ENCODE results near the gene HYI. TPM values are rescaled to one million over a fixed set of nuclear protein-coding genes. Genes with fewer than 3 reads are reported as not detected.

Gene HYI
- polyA plus RNA-seq, 1 of the 3 experiments (the other 2 are of a cell fraction): 11.1 TPM

- Histone ChIP-seq H3K27ac (ENCODE audit: low read depth in 2 of 2, low read length in 1 of 2) (no peak overlapping the region), H3K4me2 (no peak overlapping the region), H3K9me3 (no peaks in the 10 kb centered on the region), H4K20me1 (ENCODE audit: insufficient read depth) (no peaks in the 10 kb centered on the region), H3K9me2 (no peaks in the 10 kb centered on the region), H3K4me3 (ENCODE audit: low read depth in 2 of 2, low read length in 1 of 2) (no peak overlapping the region), H3K9ac (no peak overlapping the region), H3K36me3 (replicated peaks in 1 of 2; ENCODE audit: control insufficient read depth in 1 of 2, insufficient read depth in 2 of 2, low read length in 1 of 2) (peaks cover 31 to 79% of the 10 kb centered on the region in 2 experiments), H2AFZ (ENCODE audit: low read depth) (no peak overlapping the region), H3K79me2 (ENCODE audit: insufficient read depth) (no peaks in the 10 kb centered on the region), H3K27me3 (ENCODE audit: insufficient read depth) (no peaks in the 10 kb centered on the region), H3F3A (replicated peaks; ENCODE audit: insufficient read depth) (no peaks in the 10 kb centered on the region), H3K4me1 (ENCODE audit: control insufficient read depth in 1 of 2, insufficient read depth in 2 of 2, low read depth in 1 of 2, low read length in 1 of 2) (no peaks in the 10 kb centered on the region)
- ChIA-PET POLR2A (no interaction called here), CTCF (interaction anchor here (0.9 kb wide), 1 partner anchor 194 kb away, joined by 3 read pairs; no protein-coding TSS in a partner anchor)
- whole genome bisulfite sequencing (ENCODE audit: low lambda C conversion rate): 100% methylated on average over 5 of the region's 6 CpGs
- TF ChIP-seq NRF1 (IDR thresholded peaks at IDR 0.05; ENCODE audit: low read depth, low read length): no peak
- TF ChIP-seq, protein P1, sequence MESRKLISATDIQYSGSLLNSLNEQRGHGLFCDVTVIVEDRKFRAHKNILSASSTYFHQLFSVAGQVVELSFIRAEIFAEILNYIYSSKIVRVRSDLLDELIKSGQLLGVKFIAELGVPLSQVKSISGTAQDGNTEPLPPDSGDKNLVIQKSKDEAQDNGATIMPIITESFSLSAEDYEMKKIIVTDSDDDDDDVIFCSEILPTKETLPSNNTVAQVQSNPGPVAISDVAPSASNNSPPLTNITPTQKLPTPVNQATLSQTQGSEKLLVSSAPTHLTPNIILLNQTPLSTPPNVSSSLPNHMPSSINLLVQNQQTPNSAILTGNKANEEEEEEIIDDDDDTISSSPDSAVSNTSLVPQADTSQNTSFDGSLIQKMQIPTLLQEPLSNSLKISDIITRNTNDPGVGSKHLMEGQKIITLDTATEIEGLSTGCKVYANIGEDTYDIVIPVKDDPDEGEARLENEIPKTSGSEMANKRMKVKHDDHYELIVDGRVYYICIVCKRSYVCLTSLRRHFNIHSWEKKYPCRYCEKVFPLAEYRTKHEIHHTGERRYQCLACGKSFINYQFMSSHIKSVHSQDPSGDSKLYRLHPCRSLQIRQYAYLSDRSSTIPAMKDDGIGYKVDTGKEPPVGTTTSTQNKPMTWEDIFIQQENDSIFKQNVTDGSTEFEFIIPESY (IDR thresholded peaks at IDR 0.05; ENCODE audit: borderline replicate concordance, low read depth): no peak
- no peak for TF ChIP-seq CHD2 (IDR thresholded peaks at IDR 0.05; ENCODE audit: low read length, partially characterized antibody)
- no peak for TF ChIP-seq EZH2phosphoT487 (IDR thresholded peaks at IDR 0.05; ENCODE audit: borderline replicate concordance, low read depth)
- no peak for TF ChIP-seq FOSL2 (IDR thresholded peaks at IDR 0.05; ENCODE audit: borderline replicate concordance, low read depth)
- no peak for TF ChIP-seq RAD21 (IDR thresholded peaks at IDR 0.05; ENCODE audit: low read length)
- TF ChIP-seq RCOR1 (IDR thresholded peaks at IDR 0.05; ENCODE audit: low read length): no peak
- no peak for TF ChIP-seq MXI1 (IDR thresholded peaks at IDR 0.05; ENCODE audit: low read depth, low read length)
- no peak for TF ChIP-seq MAX (IDR thresholded peaks at IDR 0.05; ENCODE audit: low read depth)
- no peak for TF ChIP-seq YY1 (IDR thresholded peaks at IDR 0.05; ENCODE audit: low read depth)
- TF ChIP-seq IRF3 (IDR thresholded peaks at IDR 0.05; ENCODE audit: low read depth, low read length): no peak
- no peak for TF ChIP-seq MEF2A (IDR thresholded peaks at IDR 0.05; ENCODE audit: borderline replicate concordance, low read depth)
- DNase-seq: no peak
Observed at GRCh38 chr1:43421396-43421795, 32.3 kb downstream of the HYI start.

DNA sequence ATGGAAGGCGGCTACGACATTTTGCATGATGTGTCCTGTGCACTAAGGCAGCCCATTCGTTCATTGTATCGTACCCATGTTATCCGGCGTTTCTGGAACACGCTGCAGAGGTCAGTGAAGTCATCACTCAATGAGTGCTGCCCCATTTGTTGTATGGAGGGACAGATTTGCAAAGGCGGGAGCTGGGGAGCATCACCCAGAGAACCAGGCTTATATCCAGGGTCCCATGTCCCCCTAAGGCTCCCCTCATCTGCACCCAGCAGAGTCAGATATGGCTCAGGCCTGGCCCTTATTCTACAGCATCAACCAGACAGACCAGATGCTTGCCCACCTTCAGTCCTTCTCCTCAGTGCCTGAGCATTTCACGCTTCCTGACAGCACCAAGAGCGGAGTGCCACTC lies 32.9 kb downstream of the HYI start:
- Histone ChIP-seq H3K36me3 (replicated peaks in 1 of 2; ENCODE audit: control insufficient read depth in 1 of 2, insufficient read depth in 2 of 2, low read length in 1 of 2) (peaks cover 35 to 79% of the 10 kb centered on the region in 2 experiments), H3K4me3 (ENCODE audit: low read depth in 2 of 2, low read length in 1 of 2) (no peak overlapping the region), H3K9me3 (no peaks in the 10 kb centered on the region), H3K4me2 (no peak overlapping the region), H2AFZ (ENCODE audit: low read depth) (no peak overlapping the region), H3F3A (replicated peaks; ENCODE audit: insufficient read depth) (no peaks in the 10 kb centered on the region), H3K9ac (no peak overlapping the region), H3K27ac (ENCODE audit: low read depth in 2 of 2, low read length in 1 of 2) (no peak overlapping the region), H3K79me2 (ENCODE audit: insufficient read depth) (no peaks in the 10 kb centered on the region), H3K4me1 (ENCODE audit: control insufficient read depth in 1 of 2, insufficient read depth in 2 of 2, low read depth in 1 of 2, low read length in 1 of 2) (no peaks in the 10 kb centered on the region), H3K9me2 (no peaks in the 10 kb centered on the region), H3K27me3 (ENCODE audit: insufficient read depth) (no peaks in the 10 kb centered on the region), H4K20me1 (ENCODE audit: insufficient read depth) (no peaks in the 10 kb centered on the region)
- TF ChIP-seq RXRA (IDR thresholded peaks at IDR 0.05; ENCODE audit: borderline replicate concordance, low read depth): no peak
- TF ChIP-seq, protein P2, sequence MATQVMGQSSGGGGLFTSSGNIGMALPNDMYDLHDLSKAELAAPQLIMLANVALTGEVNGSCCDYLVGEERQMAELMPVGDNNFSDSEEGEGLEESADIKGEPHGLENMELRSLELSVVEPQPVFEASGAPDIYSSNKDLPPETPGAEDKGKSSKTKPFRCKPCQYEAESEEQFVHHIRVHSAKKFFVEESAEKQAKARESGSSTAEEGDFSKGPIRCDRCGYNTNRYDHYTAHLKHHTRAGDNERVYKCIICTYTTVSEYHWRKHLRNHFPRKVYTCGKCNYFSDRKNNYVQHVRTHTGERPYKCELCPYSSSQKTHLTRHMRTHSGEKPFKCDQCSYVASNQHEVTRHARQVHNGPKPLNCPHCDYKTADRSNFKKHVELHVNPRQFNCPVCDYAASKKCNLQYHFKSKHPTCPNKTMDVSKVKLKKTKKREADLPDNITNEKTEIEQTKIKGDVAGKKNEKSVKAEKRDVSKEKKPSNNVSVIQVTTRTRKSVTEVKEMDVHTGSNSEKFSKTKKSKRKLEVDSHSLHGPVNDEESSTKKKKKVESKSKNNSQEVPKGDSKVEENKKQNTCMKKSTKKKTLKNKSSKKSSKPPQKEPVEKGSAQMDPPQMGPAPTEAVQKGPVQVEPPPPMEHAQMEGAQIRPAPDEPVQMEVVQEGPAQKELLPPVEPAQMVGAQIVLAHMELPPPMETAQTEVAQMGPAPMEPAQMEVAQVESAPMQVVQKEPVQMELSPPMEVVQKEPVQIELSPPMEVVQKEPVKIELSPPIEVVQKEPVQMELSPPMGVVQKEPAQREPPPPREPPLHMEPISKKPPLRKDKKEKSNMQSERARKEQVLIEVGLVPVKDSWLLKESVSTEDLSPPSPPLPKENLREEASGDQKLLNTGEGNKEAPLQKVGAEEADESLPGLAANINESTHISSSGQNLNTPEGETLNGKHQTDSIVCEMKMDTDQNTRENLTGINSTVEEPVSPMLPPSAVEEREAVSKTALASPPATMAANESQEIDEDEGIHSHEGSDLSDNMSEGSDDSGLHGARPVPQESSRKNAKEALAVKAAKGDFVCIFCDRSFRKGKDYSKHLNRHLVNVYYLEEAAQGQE (IDR thresholded peaks at IDR 0.05; ENCODE audit: low read depth, low read length): no peak
- no peak for TF ChIP-seq YY1 (IDR thresholded peaks at IDR 0.05; ENCODE audit: low read depth)
- no peak for TF ChIP-seq ELF1 (IDR thresholded peaks at IDR 0.05)
- TF ChIP-seq RCOR1 (IDR thresholded peaks at IDR 0.05; ENCODE audit: low read length): no peak
- no peak for TF ChIP-seq NFIC (IDR thresholded peaks at IDR 0.05; ENCODE audit: borderline replicate concordance)
- no peak for TF ChIP-seq SMC3 (IDR thresholded peaks at IDR 0.05; ENCODE audit: low read depth, low read length)
- TF ChIP-seq EZH2phosphoT487 (IDR thresholded peaks at IDR 0.05; ENCODE audit: borderline replicate concordance, low read depth): no peak
- no peak for TF ChIP-seq GABPA (IDR thresholded peaks at IDR 0.05; ENCODE audit: low read depth)
- TF ChIP-seq IRF3 (IDR thresholded peaks at IDR 0.05; ENCODE audit: low read depth, low read length): no peak
- ChIA-PET CTCF (interaction anchor here (0.9 kb wide), 1 partner anchor 194 kb away, joined by 3 read pairs; no protein-coding TSS in a partner anchor), POLR2A (no interaction called here)
- no peak for DNase-seq
- 99% methylated on average over 10 of the region's 10 CpGs for WGBS (ENCODE audit: low lambda C conversion rate)

All from SK-N-SH (cell line).